HG02852 (cell line): ENCODE results near the gene AIMP2.
"Not testable (repeated sequence)": the region's sequence is repeated elsewhere in the genome, so short reads cannot be mapped to it uniquely, and the experiment has no call there.

Experiments used
- ATAC-seq: cut with Tn5 transposase; IDR thresholded peaks from one replicate; pipeline ENCODE4 v1.9.1; 2021; ENCODE audit warnings: mild to moderate bottlenecking, moderate library complexity; ENCODE audit not compliant: unreplicated experiment

Gene AIMP2

DNA sequence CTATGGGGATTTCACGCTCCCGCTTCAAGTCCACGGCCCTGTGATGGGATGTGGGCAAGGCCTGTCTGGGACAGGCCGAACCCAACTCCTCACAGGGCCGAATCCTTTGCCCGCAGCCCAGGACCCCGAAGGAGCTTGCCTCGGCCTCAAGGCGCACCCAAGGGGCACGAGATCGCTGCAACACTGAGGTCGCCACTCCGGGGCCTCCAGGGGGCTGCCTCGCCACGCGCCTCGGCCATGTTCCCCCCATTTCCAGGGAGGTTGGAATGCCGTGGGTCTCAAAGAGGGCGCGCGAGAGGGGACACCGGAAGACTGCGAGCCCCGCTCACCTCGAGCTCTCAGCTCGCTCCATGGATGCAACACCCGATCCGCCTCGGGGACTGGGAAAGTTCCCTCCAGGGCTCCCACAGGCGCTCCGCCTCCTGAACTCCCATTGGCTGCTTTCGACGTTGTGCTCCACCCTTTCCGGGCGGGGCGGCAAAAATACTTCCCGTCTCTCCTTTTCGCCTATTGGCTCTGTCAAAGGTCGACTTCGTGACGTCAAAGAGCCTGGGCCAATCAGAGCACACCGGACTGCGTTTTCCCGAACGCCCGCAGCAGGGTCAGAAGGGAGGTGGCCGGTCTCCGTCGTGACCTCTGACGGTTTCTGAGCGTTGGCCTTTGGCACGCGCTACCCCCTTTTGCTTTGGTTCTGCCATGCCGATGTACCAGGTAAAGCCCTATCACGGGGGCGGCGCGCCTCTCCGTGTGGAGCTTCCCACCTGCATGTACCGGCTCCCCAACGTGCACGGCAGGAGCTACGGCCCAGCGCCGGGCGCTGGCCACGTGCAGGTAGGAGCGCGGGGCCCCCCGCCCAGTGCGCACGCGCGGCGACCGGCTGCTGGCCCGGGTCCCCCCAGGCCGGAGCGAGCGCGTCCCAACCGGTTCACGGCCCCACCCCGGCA lies at the start of gene AIMP2, which contains the start of gene PMS2:
AIMP2 (plus strand) TSS at position 605 of the 944 bp plus-strand sequence; CDS start at position 697, 92 bp downstream.
PMS2 (minus strand) TSS at position 382 of the 944 bp plus-strand sequence; CDS start at position 352, 30 bp downstream.
- ATAC-seq = peak; percentile 94

DNA sequence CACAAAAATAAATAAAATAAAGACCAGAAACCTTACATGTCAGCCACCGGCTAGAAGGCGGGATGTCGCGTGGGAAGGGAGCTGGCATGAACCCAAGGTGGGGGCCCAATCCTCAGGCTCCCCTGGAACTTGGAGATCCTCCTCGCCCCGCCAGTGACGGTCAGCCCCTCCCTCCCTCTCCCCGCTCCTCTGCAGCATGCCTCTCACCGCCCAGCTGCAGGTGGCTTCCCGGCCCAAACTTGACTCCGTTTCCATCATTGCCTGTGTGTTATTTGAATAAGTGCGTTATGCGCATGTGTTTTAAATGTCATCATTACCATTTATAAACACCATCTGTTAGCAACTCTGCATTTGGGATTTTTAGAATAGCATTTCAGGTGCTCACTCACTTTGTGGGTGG lies 45.9 kb upstream of the AIMP2 start:
- ATAC-seq = not testable (repeated sequence)

DNA sequence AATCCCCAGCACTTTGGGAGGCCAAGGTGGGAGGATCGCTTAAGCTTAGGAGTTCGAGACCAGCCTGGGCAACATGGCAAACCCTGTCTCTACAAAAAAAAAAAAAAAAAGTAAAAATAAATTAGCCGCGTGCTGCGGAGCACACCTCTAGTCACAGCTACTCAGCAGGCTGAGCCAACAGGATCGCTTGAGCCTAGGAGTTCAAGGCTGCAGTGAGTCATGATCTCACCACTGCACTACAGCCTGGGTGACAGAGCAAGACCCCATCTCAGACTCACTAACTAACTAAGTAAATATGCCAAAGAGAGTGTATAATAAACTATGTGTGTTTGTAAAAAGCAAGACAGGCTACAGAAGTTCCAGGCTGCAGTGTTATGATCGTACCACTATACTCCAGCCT lies 45.3 kb upstream of the AIMP2 start:
- not testable (repeated sequence) for ATAC-seq

DNA sequence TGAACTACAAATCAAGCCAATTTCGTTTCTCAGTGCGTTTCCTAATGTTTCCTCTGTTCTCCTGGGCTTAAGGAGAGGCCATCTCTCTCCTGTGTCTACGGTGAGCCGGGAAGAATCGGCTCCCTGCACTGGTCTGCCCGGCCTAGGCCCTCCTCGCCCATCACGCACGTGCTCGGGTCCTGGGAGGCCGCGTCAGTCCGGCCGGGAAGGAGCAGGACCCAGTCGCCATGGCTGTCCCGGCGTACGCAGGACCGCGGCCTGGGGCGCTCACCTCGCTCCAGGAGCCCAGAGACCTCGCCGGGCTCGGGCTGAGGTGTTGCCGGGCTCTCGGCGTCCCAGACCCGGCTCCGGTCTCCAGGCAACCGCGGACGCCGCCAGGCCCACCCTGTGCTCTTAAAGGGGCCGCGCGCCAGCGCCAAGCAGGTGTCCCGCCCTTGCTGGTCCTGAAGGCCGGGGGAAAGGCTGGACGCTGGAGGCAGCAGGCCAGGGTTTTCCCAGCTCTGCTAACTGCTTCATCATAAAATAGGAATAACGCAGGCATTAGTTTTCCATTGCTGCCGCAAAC lies 38.6 kb upstream of the AIMP2 start, which contains the start of gene RSPH10B:
RSPH10B (minus strand) TSS at position 343 of the 565 bp plus-strand sequence. CDS start 3,573 bp downstream, outside the sequence.
- ATAC-seq = not testable (repeated sequence)

DNA sequence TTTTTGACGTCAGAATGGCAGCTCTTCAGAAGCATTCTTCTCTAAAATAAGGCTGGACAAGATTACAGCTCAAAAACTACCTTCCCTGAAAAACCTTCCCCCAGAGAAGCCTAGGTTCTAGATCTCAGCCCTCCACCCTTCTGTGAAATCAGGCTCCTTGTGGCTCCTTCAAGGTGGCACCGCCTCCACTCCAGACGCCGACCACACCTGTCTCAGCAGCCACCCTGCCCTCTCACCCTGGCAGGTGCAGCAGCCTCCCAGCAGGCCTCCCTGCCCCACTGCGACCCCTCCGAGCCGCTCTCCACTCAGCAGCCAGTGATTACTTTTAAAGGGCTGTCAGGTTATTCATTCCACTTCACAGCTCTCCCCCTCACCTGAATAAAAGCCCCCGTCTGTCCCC lies 35.5 kb upstream of the AIMP2 start:
- not testable (repeated sequence) for ATAC-seq

DNA sequence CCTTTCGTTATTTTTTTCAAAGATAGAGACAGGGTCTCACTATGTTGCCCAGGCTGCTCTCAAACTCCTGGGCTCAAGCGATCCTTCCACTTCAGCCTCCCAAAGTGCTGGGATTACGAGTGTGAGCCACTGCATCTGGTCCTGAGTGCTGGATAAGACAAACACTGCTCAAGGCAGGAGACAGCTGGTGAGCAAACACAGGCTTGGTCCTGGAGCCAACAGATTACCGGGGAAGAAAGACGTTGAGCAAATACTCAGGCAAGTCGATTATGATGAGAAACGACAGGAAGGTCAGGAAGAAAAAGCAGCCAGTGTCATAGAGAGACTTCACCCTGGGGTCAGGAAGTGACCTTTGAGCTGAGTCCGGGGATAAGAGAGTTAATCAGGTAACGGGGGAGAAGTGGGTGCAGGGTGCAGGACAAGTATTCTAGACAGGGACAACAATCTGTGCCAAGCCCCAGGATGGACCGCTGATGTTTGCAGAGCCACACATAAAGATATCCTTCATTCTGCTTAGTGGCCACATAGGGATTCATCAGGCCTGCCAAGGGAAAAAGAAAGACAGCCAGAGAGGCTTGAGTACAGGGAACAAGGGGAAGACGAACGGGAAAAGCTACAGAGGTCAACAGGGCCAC lies 29.3 kb upstream of the AIMP2 start:
- not testable (repeated sequence) for ATAC-seq

DNA sequence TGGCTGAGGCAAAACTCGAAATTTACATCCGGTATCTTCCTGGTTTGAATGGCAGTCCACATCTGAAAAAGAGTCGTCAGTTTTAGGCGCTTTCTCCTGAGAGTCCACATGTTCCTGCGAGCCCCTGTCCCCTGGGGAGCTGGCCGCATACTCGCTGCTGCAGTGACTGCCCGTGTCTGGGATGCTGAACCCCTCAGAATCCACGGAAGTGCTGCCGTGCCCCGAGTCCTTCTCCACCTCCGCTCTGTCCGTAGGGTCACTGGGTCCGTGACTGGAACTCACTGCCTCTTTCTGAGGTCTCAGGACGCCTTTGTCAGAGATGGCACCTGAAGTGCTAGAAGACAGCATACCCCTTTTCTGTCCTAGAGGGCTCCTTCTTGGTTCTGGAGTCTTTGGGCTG lies 22.0 kb upstream of the AIMP2 start:
- ATAC-seq = not testable (repeated sequence)

DNA sequence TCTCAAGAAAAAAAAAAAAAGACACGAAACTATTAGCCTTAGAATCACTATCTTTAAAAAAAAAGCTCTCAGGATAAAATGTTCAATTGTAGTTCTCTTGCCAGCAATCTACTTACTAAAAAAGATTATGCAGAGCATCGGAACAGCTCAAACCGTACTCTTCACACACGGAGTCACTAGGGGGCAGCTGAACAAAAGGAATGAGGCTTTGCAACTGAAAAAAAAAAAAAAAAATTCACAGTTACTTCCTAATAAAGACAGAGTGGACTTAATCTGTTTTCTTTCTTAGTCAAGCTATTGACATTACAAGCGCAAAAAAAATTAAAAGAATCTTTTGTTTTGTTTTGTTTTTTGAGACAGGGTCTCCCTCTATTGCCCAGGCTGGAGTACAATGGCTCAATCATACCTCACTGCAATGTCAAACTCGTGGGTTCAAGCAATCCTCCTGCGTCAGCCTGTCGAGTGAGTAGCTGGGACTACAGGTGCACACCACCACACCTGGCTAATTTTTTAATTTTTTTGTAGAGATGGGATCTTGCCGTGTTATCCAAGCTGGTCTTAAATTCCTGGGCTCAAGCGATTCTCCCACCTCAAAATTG lies 11.8 kb upstream of the AIMP2 start:
- ATAC-seq = no peak

DNA sequence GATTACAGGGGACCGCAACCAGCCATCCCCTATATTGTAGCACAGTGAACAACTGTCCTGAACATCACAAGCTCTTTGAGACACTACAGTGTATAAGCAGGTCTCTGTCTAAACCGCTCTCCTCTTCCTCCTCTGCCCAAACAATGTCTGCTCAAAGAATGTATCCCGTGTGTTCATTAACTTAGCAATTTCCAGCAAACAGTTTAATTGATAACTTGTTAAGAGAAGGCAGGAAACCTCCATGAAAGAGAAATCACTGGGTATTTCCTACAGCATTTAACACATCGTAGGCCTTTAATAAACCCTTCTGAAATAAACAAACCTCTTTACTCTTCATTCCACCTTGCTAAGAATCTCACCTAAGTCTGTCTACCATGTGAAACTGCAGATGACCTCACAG lies 1.7 kb upstream of the AIMP2 start:
- no peak for ATAC-seq

DNA sequence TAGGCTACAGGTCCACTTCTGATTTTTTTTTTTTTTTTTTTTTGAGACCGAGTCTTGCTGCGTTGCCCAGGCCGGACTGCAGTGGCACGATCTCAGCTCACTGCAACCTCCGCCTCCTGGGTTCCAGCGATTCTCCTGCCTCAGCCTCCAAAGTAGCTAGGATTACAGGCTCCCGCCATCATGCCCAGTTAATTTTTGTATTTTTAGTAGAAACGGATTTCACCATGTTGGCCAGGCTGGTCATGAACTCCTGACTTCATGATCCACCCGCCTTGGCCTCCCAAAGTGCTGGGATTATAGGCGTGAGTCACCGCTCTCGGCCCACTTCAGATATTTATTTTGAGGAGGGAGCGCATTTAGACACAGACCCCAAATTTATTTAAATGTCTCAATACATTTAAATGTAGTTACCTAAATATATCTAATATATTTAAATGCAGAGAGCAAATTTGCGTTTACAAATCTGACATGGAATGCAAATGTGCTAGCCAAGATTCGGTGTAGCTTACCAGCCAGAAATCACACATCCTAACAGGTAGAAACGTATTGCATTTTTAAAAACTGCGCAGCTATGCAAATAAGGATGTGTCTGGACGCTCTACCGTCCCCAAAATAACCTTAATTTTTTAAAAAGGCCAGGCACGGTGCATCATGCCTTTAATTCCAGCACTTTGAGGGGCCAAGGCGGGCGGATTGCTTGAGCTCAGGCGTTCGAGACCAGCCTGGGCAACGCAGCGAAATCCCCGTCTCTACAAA lies 1.1 kb upstream of the AIMP2 start:
- not testable (repeated sequence) for ATAC-seq

DNA sequence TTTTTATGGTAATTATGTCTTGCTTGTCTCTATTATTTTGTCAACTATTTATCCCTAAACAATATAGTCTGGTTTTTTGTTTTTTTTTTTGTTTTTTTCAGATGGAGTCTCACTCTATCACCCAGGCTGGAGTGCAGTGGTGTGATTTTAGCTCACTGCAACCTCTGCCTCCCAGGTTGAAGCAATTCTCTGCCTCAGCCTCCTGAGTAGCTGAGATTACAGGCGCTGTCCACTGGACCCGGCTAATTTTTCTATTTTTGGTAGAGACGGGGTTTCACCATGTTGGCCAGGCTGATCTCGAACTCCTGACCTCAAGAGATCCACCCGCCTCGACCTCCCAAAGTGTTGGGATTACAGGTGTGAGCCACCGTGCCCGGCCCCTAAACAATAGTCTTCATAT lies 1.3 kb downstream of the AIMP2 start:
- ATAC-seq = not testable (repeated sequence)

DNA sequence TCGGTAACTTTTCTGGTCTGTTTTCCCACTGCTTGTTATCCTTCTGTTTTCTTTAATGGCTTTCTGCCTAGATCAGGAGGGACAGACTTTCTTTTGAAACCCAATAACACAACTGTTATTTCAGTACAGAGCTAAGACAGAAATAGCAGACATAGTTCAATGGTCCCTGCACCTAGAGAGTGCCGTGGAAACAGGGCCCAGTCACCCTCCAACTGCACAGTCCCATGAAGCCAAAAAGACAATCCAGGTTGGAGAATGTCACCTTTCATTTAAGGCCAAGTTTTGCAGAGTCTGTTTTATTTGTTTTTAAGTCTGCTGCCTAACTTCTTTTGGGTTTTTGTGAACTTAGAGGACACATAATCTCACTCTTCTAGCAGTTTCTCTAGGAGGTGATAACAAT lies 2.5 kb downstream of the AIMP2 start:
- no peak for ATAC-seq

DNA sequence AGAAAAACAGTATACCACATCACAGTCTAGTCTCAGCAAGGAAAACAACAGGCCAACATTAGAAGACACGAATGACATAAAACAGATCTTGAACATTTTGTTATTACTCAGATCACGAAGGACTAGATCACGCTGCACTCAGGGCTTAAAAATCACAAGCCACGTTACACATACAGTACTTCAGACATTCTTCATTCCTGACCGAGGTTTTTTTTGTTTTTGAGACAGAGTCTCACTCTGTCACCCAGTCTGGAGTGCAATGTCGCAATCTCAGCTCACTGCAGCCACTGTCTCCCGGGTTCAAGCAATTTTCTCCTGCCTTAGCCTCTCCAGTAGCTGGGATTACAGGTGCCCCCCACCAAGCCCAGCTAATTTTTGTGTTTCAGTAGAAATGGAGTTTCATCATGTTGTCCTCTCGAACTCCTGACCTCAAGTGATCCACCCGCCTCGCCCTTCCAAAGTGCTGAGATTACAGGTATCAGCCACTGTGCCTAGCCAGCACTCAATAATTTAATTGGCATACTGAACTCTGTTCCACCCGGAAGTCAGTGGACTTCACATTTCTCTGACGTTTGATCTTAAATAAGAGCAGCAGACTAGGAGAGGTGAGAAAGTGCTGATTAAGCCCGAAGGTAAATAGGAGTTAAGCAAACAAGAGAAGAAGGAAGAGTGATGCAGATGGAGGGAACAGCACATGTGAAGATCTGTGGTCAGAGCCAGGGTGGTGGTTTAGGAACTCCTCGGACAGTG lies 3.5 kb downstream of the AIMP2 start:
- no peak for ATAC-seq

DNA sequence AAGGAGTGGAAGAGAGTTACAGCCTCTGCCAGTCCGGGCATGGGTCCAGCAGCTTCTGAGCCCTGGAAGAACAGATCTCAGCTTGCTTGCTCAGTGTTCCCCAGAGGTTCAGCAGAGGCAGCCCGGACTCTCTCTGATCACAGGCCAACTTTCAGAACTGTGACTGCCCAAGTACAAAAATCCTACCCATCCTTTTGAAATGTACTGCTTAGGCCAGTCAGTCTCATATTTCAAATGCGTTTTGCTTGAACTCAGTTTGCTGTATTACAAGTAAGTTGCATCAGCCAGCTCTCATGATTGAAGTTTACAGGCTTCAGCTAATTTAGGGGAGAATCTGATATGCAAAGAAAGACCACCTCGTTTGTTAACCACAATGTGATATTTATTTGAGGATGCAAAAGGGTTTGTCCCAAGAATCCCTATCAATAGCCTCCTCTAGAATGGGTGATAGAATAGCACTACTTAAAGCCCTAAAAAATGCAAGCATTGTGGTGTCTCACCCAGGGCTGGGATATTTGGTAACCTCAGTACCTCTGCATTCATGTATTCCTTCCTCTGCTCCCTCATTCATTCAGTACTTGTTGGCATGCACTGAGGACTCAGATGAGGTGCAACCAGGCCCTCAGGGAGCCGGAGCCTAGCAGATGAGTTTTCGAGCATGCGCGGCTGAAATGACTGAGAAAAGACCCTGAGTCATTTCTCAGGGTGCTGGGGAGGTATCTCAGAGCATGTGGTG lies 7.0 kb downstream of the AIMP2 start:
- ATAC-seq = no peak

DNA sequence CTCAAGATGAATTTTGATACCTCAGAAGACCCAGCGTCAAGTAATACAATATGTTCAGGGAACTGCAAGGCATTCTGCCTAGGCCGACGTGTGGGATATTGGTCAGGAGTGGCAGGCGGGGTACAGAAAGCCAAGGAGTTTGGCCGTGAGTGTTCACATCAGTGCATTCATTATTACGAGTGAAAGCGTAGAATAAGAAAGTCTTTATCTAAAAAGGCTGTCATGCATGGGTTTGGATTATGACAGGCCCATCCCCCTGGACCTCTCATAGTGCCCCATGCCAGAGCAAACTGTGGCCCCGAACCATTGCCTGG lies 7.5 kb downstream of the AIMP2 start:
- no peak for ATAC-seq

DNA sequence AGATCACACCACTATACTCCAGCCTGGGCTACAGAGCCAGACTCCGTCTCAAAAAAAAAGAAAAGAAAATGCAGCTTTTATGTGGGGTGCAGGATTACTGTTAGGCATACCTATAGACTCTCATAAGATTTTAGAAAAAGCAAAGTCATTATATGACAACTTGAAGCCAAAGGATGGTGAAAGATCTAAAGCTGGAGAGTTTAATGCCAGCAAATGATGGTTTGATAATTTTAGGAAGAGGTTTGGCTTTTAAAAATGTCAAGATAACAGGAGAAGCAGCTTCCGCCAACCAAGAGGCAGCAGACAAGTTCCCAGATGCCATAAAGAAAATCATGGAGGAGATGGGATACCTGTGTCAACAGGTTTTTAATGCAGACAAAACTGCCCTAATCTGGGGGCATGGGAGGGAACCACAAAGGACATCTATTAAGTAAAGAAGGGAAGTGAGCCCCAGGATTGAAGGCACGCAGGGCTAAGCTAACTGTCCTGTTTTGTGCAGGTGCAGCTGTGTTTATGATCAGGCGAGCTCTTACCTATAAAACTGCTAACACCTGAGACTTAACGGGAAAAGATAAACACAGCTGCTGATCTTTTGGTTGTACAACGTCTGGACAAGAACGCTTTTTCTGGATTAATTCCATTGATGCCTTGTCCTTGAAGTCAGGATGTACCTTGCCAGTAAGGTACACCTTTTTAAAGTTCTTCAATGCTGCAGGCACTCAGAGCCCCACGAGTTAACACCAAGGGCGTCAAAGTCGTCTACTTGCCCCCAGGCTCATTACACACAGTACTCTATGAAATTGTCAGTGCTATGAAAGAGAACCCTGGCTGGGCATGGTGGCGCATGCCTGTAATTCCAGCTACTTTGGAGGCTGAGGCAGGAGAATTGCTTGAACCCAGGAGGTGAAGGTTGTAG lies 11.6 kb downstream of the AIMP2 start:
- ATAC-seq = no peak

DNA sequence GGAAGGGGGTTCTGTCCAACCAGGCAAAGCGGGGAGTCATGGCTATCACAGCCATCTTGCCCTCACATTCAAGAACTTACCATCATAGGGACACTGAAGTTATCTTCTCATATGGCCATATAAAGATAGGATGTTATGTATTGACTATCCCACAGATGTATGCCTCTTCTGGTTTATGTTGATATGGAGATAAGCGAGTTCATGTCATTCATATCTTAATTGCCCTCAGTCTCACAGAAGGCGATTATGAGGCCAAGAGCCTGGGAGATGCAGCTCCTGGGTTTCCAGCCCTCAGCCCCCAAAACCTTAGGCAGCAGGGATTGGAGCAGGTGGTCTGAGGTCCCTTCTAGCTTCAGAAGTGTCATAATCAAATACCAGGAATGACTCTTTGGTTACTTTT lies 13.6 kb downstream of the AIMP2 start:
- no peak for ATAC-seq

DNA sequence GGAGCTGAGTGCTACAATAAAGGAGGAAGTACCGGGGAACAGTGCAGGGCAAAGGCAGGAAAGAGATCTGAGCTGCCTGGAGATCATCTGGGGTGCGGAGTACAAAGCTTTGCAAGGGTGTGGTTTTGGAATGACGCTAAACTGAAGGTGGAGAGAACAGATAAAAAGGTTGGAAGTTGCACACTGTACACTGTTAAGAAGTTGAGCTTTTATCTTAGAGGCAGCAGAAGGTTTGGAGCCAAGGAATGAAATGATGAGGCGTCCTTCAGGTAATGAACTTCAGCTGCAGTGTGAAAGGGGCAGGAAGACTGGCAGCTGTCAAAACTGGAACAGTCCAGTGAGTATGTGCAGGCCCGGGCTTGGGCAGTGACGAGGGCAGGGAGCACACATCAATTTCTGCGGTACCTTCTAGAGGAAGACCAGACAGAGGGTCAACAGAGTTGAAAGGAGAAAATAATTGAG lies 14.9 kb downstream of the AIMP2 start:
- ATAC-seq = no peak
